Activated effector memory CD4-positive, alpha-beta T cell treated with anti-CD3 and anti-CD28 coated beads, Interleukin-2, amount 50 U/mL, for 16 hours (primary cell): ENCODE results near the gene NCKAP1.

Experiments
- DNase-seq: peaks from one replicate; pipeline ENCODE4 v3.0.0-alpha.2; 2020

Gene NCKAP1

DNA sequence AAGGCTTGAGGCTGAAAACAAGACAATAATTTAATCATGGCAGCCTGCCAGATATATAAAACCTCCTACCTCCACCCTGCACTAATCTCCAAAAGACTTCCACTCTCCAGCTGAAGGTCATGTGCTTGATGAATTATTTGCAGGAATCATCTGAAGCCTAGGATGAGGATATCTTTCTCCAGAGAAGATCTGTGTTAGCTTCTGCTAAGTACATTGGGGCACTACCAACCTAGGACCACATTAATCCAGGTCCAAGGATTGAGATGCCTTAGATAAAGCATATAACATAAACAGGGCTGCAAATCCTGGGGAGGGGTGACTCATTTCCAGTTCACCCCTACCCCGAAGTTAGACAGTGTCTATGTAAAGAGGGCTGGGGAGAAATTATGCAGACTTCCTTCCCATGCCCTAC lies 91.3 kb downstream of the NCKAP1 start:
- DNase-seq: no peak

DNA sequence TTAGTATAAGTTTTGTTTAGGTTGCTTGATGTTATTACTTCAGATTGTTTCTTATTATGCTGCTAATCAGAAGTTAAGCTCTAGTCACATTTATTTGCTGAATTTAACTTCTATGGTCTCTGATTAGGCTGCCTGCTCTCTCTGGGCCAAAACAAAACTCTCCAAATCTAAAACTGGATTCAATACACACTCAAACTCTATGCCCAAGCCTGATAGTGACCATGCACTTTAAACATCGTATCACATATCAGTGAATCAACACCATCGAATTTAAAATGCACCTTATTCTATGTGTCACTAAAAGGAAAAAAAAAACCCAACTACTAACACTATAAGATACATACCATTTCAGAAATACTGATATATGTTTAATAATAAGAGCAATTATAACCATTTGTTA lies 94.9 kb downstream of the NCKAP1 start:
- DNase-seq: no peak

DNA sequence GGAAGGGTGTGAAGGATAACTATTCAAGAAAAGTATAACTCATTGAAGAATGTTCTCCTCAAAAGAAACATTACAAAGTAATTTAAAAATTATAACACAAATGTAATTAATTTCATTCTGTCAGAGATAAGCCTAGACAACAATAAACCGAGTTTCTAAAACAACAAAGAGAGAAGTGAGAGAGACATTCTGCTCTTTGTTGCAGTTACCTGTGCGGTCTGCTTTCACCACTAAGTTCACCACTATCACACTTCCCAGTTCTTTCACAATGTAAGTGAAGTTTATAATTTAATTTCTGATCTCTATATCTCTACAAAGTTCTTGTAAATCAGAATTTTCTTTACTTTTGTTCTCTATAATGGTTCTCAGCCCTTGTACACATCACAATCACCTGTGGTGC lies 95.5 kb downstream of the NCKAP1 start:
- no peak for DNase-seq

DNA sequence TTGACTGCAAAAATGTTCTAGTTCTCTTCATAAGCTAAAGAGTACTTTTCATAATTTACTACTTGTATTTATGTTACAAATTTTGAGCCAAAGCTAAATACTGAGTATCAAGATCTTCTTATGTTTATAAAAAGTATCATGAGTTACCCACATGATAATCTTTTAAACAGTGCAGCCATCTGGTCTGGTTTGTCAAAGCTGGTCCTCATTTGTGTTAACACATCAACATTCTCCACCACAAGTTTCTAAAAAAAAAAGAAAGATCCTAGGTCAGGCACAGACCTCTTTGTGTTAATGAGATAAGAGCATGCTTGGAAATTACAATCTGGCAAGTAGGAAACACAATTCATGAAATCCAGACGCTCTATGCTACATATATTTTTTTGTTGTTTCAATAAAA lies 96.3 kb downstream of the NCKAP1 start:
- no peak for DNase-seq

DNA sequence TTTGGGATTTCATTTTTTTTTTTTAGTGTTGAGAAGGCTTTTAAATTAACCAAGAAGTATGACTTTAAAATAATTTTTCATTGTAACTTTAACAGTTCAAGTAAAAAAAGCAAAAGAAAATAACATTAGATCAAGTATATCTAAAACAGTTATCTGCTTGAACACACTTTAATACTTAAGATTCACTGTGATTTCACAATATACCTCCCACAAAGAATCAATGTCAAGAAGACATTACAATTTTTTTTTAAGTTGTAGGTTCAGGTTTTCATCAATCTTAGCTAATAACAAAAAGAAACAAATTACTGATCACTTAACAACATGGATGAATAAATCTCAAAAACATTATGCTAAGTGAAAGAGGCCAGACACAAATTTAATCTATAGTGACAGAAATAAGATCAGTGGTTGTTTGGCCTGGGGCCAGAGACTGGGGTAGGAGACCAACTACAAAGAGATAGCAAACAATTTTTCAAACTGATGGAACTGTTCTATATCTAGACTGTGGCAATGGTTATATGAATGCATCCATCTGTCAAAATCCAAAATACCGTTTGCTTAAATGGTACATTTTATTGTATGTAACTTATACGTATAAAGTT lies 97.0 kb downstream of the NCKAP1 start:
- no peak for DNase-seq

DNA sequence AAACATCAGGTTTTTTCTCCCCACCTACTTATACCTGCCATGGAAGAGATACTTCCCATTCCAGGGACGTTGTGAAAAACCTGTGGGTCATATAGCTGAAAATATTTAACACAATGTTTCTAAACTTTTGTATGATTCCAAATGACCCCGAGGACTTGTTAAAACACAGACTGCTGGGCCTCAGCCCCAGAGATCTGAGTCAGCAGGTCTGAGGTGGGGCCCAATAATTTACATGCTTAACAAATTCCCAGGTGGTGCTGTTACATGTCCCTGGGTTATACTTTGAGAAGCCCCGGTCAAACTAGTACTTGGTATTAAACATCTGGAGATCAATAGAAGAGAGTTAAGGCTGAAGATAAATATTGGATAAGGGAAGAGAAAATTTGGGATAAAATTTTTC lies 100.4 kb downstream of the NCKAP1 start:
- no peak for DNase-seq

DNA sequence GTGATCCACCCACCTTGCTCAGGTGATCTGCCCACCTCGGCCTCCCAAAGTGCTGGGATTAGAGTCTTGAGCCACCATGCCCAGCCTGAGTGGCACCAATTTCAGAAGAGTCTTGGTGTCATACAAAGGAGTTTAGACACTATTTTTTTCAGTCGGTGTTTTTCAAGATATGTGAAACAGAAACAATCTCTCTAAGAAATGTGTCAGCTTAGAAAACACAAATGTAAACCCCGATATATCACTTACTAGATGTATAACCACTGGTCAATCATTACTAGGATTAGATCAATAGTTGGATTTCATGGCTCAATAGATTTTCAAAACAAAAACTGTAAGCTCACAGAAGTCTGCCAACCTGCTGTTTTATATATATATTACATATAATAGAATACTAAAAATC lies 104.6 kb downstream of the NCKAP1 start:
- no peak for DNase-seq

DNA sequence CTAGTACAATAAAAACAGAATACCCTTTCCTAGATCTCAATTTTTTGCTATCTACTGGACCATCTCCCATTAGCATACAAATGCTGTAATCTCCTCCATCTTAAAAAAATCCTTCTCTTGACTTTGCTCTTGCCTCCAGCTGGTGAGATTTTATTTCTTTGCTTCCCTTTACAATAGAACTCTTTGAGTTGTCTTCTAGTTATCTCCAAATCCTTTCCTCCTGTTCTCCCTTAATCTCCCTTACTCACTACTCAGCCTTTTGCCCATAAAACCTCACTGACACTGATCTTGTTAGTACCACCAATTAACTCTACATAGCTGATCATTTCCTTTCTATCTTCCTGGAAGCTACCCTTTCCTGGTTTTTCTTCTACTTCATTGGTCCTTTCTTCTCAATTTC lies 108.3 kb downstream of the NCKAP1 start:
- no peak for DNase-seq

DNA sequence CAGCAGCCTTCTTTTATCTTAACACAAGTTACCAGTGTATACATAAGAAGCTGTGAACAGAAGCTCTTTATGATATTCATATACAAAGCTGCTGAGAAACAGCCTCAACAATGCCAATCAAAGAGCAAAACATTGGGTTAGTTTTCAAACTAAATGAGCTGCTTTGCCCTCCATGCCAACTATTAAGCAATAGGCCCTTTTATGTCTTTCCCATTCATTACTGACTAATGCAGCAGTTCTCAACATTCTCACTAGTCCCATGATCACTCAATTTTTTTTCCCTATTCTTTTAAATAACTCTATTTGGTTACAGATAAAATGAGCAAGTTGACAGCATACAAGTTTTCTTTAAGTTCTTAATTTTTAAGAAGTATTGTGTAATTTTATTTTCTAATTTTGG lies 114.0 kb downstream of the NCKAP1 start:
- DNase-seq: no peak

DNA sequence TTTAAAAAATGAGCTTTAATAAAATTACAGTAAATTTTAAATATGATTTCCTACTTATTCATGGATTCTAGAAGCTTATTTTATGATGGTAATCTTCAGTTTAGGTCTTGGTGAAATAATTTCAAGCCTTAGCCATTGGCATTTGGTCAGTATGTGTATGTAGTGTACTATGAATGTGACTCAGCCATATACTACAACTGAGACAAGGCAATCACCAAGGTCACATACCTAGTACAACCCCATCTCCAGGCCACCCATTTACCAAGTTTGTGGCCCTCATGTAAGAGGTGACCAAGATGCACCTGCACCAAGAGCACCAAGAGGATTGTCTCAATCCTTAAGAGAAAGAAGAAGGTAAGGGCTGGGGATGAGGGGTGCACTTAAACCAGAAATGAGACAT lies 117.0 kb downstream of the NCKAP1 start:
- no peak for DNase-seq

DNA sequence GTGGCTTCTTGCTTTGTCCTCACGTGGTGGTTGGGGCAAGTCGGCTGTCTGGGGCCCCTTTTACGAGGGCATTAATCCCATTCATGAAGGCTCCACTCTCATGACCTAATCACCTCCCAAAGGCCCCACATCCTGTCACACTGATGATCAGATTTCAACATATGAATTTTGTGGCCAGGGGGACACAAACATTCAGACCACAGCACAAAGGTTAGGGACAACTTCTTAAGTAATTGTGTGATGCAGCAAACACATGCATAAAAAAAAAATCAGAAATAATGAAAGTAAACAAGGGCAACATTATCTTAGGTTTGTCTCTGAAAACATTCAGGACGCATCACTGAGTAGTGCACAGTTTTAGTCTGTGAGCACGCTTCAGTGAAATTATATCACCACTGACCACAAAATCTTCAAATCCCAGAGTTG lies 117.6 kb downstream of the NCKAP1 start:
- no peak for DNase-seq

DNA sequence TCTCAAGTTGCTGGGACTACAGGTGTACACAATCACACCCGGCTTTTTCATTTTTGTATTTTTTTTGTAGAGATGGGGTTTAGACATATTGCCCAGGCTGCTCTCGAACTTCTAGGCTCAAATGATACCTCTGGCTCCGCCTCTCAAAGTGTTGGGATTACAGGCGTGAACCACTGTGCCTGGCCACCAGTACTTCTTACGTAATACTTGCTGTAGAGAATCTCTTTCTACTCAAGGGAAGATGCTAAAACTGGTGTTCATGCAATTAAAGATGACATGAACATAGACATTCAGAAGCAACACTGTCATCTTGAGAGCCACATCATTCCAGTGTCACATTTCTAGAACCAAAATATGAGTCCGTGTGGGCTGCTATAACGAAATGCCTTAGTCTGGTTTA lies 118.2 kb downstream of the NCKAP1 start:
- no peak for DNase-seq

DNA sequence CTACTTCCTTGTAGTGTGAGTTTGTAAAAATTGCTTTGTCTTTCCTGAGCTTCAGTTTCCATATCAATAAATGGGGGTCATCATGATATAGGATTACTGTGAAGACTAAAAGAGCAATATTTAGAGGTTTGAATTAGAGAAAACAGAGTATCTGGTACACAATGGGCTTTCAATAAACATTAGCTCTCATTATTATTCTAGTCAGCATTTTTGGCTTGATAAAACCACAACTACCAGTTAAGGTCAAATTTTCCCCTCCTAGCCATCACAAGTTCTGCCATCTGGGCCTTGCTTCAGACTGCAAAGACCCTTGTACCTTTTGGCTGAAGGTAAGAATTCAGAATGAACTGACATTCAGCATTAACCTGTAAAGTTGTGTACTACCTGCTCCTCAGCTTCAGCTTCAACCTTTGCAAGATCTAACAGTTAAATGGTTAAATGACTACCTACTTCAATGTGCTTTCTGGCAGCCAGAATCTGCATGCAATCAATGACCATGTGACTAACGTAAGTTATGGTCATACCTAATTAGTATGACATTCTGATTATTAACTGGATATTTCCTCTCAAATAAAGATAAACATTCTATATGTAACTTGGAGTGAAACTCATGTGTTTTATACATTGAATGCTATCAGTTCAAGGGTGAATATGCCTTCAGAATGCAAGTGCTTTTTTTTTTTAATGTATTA lies 119.2 kb downstream of the NCKAP1 start:
- no peak for DNase-seq

DNA sequence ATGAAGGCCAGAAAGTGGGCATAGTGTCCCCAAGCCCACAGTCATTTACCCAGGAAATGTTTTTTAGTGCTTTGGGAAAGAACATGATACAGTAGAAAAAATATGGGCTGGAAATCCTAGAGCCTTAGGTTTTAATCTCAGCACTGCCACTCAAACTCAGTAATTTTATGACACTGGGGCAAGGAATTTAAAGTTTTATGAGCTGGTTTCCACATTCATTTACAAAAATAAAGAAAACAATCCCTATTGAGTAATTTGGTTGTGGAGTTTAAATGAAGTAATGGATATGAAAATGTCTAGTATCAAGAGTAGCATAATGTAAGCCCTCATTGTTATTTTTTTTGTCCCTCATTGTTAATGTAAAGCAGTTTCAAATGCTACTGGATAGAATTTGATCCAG lies 120.3 kb downstream of the NCKAP1 start:
- no peak for DNase-seq

DNA sequence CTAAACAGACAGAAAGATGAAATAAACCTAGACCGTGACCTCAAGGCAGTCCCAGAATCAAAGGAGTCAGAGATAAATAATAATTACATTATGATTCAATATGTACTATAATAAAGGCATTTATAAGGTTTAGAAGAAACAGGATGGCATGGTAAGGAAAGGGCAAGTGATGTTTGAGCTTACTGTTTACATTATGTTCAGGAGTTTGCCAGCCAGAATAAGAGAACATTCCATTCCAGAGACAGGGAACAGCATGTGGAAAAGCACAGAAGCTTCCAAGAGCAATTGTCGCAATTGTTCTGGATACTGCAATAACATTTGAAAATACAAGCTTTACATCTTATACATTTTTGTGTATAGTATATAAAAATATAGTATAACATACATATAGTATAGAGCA lies 121.8 kb downstream of the NCKAP1 start:
- no peak for DNase-seq

DNA sequence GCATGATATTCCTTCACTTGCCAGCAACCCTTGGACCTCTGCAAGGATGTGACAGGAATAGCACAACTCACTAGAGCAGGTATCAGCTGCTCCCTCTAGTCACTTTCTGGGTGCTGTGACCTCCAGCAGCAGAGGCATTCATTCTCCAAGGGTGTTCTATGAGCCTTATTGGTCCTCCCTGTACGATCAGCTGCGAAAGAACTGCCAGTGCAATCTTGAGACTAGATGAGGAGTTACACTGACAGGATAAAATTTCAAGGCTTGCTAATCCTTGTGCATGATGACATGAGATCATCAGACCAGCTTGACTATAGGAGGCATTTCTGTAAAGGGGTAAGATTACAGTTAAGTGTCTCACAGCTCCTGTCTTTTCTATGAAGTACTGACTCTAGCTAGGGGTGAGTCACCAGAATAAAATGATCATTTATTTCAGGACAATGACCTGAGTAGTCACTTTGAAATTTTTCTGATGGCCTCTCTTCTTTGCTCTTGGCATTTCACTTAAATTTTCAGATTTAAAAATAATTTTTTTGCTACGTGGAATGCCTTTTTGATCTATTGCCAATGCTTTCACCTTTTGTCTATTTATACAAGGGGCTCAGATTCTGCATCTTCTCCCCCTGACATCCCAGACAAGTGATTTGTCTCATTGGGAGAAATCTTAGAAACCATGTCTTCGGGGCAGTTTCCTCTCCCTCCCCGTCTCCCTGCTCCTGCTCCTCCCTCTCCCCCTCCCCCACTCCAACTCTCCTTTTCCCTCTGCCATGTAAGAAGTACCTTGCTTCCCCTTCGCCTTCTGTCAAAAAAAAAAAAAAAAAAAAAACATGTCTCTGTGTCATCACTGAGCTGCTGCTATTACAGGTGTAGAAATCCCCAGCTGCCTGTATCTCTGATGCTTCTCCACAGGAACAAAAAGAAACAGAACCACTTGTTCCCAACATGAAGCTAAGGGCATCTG lies 122.6 kb downstream of the NCKAP1 start:
- no peak for DNase-seq

DNA sequence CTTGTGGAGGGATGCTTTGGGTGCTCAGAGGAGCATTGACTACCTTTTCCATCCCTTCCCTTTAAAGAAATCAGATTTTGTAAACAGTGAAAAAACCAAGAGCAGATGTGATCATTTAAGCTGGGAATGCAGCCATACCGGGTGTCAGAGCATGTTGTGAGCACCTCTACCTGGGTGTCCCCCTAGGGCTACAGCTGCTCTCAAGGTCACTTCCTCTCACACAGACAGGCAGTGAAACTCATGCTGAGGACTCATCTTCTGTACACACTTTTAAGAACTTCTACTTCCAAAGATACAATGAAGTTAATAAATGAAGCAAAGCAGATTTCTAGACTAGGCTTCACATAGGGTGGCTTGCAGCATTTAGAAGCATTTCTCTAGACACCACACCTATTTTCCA lies 123.4 kb downstream of the NCKAP1 start:
- no peak for DNase-seq

DNA sequence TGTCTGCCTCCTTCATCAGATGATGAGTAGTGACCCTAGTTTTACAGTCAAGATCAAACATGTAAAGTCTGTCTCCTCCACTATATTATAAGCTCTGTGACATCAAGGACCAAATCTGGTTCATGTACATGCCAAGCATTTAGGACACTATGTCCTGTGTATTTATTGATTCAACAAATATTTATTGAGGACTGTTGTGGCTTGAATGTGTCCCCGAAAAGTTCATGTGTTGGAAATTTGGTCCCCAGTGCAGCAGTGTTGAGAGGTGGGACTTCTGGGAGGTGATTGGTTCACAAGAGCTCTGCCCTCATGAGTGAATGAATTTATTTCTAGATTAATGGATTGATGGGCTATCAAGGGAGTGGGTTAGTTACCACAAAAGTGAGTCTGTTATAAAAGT lies 125.2 kb downstream of the NCKAP1 start:
- DNase-seq: no peak

DNA sequence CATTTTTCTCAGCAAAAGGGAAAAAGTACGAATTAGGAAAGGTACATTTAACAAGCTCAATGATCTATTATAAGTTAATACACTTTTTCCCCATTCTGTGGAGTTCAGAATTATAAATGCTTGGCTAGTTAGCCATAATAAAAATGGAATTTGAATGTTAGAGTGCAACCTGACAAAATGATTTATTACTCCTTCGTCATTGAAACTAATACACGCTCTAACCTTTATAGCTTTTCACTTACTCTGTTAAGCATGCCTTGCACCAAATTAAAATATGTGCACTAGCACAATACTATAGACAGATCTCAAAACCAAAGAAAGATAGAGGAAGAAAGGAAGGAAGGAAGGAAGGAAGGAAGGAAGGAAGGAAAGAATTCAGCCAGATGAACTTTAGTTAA lies 125.7 kb downstream of the NCKAP1 start:
- DNase-seq: no peak

DNA sequence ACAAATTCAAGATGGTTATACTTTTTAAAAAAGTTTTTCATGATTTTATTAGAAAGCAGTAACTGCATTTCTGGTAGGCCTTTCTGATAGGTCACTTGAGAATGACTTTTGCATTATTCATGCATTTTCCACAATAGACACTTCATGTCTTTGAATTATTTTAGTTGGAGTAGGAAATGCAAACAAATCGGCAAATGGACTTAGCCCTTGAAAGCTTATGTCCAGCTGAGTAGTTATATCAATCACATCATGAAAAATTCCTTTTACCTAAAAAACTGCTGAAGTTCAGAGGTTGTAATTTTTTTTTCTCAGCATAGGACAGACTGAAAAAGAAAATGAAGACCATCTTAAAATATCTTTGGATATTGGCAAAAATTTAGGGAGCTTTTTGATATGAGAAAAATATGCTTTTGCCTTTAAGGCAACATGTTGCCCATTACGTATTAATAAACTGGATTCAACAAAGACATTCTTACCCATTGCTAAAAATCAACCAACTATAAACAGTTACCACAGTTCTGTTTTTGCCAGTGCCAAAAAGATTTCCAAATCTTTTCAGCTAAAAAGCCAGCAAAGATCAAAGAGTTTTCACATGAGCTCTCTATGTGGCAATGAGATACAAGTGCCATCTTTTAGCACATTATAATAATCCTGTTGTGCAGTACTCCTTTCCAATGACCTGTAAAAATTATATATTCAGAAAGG lies 126.3 kb downstream of the NCKAP1 start:
- DNase-seq: no peak

DNA sequence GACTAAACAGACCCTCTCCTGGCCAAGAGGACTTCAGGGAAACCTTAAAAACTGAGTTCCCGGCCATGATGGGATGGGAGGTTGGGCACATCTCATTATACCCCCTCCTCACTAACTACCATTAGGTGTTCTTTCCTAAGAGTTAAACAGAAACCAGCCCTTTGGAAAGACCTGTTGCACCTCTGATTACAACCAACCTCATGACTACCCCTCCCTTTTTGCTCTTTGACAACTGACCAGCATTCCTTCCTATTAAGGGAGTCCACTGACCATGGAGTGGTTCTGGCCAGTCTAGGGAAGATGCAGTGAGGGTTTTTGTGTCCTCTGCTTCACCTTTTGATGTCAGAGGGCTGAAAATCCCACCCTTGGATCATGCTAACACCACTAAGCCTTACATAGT lies 127.3 kb downstream of the NCKAP1 start:
- no peak for DNase-seq

DNA sequence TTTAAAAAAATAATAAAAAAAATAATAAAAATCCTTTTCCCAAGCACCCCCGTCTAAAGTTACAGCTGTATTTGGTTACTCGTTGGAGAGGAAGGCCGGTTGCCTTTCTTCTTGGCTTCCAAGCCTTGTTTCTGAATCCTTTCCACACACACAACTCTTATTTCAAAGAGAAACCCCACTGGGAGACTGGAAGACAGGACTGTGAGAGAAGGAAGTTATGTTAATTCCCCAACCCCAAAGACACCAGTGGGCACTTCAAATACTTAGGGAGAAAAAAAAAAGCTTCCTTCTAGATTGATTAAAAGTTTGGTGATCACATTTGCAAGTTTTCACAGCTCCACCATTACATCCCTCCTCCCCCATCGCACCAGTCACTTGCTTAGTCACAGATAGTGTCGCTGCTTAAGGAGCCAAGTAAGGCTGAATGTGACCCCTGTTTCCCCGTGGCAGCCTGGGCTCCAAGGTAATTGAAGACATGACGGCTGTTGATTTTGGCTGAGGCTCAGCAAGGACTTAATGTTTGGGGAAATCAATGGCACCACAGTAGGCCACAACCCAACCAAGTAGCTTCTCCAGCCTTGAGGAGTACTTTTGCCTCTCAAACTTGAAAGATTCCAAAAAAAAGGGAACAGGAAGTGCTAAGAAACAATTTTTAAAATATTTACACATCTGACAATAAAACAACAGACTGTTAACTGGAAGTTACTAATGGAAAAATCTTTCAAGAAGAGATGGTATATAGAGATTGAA lies 131.0 kb downstream of the NCKAP1 start:
- DNase-seq: no peak

DNA sequence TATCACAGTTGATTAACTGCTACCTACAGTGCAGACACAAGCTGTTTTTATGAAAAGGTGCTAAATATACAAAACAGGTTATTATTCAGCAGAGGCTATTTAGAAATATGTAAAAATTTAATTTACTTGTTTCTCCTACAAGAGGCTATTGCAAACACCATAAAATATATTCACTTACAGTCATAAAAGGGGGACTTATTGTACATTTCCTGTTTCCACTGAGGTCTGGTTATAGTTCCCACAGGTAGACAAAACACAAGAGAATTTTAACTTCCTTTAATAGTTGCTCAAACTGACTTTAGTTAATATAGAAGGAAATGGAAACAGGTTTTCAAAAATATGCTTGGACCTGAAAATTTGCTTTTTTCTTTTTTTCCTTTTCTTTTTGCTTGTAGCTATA lies 131.8 kb downstream of the NCKAP1 start:
- DNase-seq: no peak
